ENCODE results near the gene NFATC2. TPM values are rescaled to one million over a fixed set of nuclear protein-coding genes. Genes with fewer than 3 reads are reported as not detected.

NFATC2 gene
- total and polyA plus RNA-seq, 2 of the 4 experiments (the other 2 are of a cell fraction) = 0.18 to 0.38 TPM

- Histone ChIP-seq H3K9me1 (ENCODE audit: insufficient read depth, low read length) (peaks cover 7% of the 10 kb centered on the region; the same call in 1 of the 2 replicates), H3K27me3 (ENCODE audit: control insufficient read depth, insufficient read depth, low read length) (peaks cover 2% of the 10 kb centered on the region; the same call in 1 of the 2 replicates), H3K9ac (ENCODE audit: low read depth, low read length) (no peak overlapping the region), H2BK5ac (ENCODE audit: low read depth, low read length, poor library complexity, severe bottlenecking) (no peak overlapping the region), H3K4me2 (ENCODE audit: low read depth, low read length) (no peak overlapping the region), H4K91ac (ENCODE audit: insufficient read depth, low read depth, low read length) (no peak overlapping the region), H3K4me1 (ENCODE audit: control insufficient read depth, insufficient read depth, low read length) (peaks cover 10% of the 10 kb centered on the region), H2BK15ac (ENCODE audit: low read depth, low read length) (no peak overlapping the region), H4K8ac (ENCODE audit: low read depth in 2 of 2, low read length in 2 of 2) (no peak overlapping the region), H3K9me3 (ENCODE audit: control insufficient read depth, insufficient read depth, low read length) (no peaks in the 10 kb centered on the region), H2BK120ac (ENCODE audit: low read depth, low read length) (no peak overlapping the region), H3K4ac (ENCODE audit: low read depth, low read length) (no peak overlapping the region; the same call in 1 of the 2 replicates), H3K79me1 (ENCODE audit: low read depth in 1 of 2, low read length in 2 of 2) (peaks cover under 1 to 3% of the 10 kb centered on the region in 2 experiments; a peak in 1 of 4 replicates), H4K20me1 (ENCODE audit: insufficient read depth, low read length) (peaks cover 7% of the 10 kb centered on the region; the same call in 1 of the 2 replicates), H3K56ac (ENCODE audit: extremely low read depth, insufficient read depth, low read length) (no peak overlapping the region), H2AK9ac (replicated peaks; ENCODE audit: low read depth, low read length, poor library complexity) (no peak overlapping the region), H4K5ac (ENCODE audit: low read depth, low read length) (no peak overlapping the region), H3K4me3 (ENCODE audit: insufficient read depth, low read depth, low read length) (no peak overlapping the region), H3K18ac (ENCODE audit: low read depth, low read length) (no peak overlapping the region), H2BK20ac (ENCODE audit: low read depth, low read length) (no peak overlapping the region), H2AK5ac (ENCODE audit: low read depth, low read length) (peak overlapping the region; percentile 18; the same call in 1 of the 2 replicates), H2AFZ (replicated peaks; ENCODE audit: low read length, poor library complexity) (no peak overlapping the region), H3K27ac (ENCODE audit: insufficient read depth, low read length) (no peak overlapping the region), H3K23ac (ENCODE audit: low read depth, low read length) (no peak overlapping the region), H3K36me3 (ENCODE audit: control insufficient read depth, insufficient read depth, low read length) (no peaks in the 10 kb centered on the region), H3K14ac (replicated peaks; ENCODE audit: low read depth, low read length) (peak overlapping the region; percentile 61)
- dilution Hi-C loops (cut with HindIII; ENCODE audit: low sequenced_read_pairs, unreplicated experiment) = no loop called here
- no peak for ATAC-seq (ENCODE audit: low read depth)
- in situ Hi-C loops (cut with MboI; ENCODE audit: low sequenced_read_pairs) = no loop called here
- BruUV-seq (replicated peaks) = no TSS peak
- POLR2A ChIA-PET (ENCODE audit: unreplicated experiment) = no interaction called here
- CTCF ChIA-PET = no interaction called here
- intact Hi-C loops (cut with micrococcal nuclease) = no loop called here
- 60% methylated on average over 4 of the region's 14 CpGs; no CpG with 5 or more reads in 1 of the 2 experiments for WGBS, 2 experiments (ENCODE audit: extremely low coverage in 2 of 2, insufficient read length in 1 of 2)
- peak; percentile 32 for DNase-seq
- TF ChIP-seq MXI1 (IDR thresholded peaks at IDR 0.05; ENCODE audit: borderline replicate concordance, low read depth, low read length) (no peak), POLR2A (IDR thresholded peaks at IDR 0.05; ENCODE audit: low read depth, low read length) (no peak), USF2 (IDR thresholded peaks at IDR 0.05; ENCODE audit: low read depth, low read length) (no peak), ELK1 (IDR thresholded peaks at IDR 0.05; ENCODE audit: borderline replicate concordance, low read depth, low read length) (no peak), MAZ (IDR thresholded peaks at IDR 0.05; ENCODE audit: borderline replicate concordance, low read depth, low read length) (no peak), RFX5 (IDR thresholded peaks at IDR 0.05; ENCODE audit: low read depth, low read length) (no peak), RCOR1 (IDR thresholded peaks at IDR 0.05; ENCODE audit: insufficient replicate concordance, low read length) (no peak), CHD1 (IDR thresholded peaks at IDR 0.05; ENCODE audit: low read depth, low read length) (no peak), CTCF (conservative IDR thresholded peaks at IDR 0.05; ENCODE audit: low read depth, low read length) (no peak), RAD21 (IDR thresholded peaks at IDR 0.05; ENCODE audit: low read length) (no peak), SMC3 (IDR thresholded peaks at IDR 0.05; ENCODE audit: low read depth, low read length) (no peak), BHLHE40 (IDR thresholded peaks at IDR 0.05; ENCODE audit: low read depth, low read length) (no peak), FOS (IDR thresholded peaks at IDR 0.05; ENCODE audit: low read depth, low read length) (no peak), NFE2L2 (IDR thresholded peaks at IDR 0.05; ENCODE audit: low read depth, low read length) (no peak), MAFK (IDR thresholded peaks at IDR 0.05; ENCODE audit: low read depth, low read length) (no peak)
Measured at GRCh38 chr20:51565298-51566144, 23.0 kb upstream of the NFATC2 start.

Measured in IMR-90 (cell line).